ENCODE results near the gene HORMAD2.

DNA sequence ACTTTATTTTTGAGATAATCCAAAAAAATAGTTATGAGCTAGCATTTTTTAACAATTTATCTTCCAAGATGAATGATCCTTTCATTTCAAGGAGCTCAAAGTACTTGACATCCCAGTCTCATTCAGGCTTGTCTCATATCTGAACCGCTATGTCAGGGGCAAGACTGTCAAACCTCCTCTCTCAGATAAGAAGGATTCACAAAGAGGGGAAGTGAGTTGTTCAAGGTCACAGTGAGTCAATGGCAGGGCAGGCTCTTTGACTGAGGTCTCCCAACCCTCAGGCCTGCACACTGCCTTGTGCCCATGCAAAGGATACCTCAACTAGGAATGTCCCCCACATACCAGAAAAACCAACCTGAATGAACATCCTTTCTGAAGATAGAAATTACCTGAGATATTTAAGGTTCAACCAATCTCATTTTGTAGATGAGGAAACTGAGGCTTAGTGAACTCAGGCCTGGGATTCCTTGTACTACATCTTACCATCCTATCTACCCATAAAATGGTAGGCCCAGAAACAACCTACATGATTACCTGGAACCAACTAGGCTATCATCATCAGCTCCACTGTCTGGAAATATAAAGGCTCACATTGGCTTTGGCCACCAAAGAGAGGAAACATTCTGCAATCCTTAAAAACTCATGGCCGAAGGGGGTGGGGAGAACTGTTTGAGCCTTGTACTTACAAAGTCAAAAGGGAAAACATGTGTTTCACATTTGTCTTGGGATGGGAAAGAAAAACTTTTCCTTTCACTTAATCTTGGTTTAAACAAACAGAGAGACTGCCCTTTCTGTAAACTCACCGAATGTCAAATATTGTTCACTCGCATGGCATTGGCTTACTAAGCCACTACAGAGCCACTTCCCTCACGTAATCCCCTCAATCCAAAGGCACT, 115.2 kb downstream of the HORMAD2 start:
- TF ChIP-seq CTCF (IDR thresholded peaks at IDR 0.05 in 4 of 5, conservative IDR thresholded peaks at IDR 0.05 in 1 of 5) (no peak), POLR2A (IDR thresholded peaks at IDR 0.05) (no peak)

Data from gastrocnemius medialis (tissue), 4 donors.